AG10803 (cell line): ENCODE results near the gene LTB4R.
A peak's percentile ranks its signal among the peaks of the same experiment; 100 is the strongest.

Source experiments
- DNase-seq: peaks from one replicate; pipeline ENCODE4 v3.0.0; 2010; ENCODE audit warnings: low read depth
- H3K4me3 ChIP-seq: 2 replicates; pipeline ENCODE4 v1.5.1; 2011; ENCODE audit warnings: mild to moderate bottlenecking, low read length, control low read depth
- TF ChIP-seq, protein P1 (sequence below): conservative IDR thresholded peaks from 2 replicates; pipeline ENCODE4 v1.5.1; 2011; ENCODE audit warnings: mild to moderate bottlenecking, low read length, control low read depth, inconsistent platforms

The LTB4R gene

DNA sequence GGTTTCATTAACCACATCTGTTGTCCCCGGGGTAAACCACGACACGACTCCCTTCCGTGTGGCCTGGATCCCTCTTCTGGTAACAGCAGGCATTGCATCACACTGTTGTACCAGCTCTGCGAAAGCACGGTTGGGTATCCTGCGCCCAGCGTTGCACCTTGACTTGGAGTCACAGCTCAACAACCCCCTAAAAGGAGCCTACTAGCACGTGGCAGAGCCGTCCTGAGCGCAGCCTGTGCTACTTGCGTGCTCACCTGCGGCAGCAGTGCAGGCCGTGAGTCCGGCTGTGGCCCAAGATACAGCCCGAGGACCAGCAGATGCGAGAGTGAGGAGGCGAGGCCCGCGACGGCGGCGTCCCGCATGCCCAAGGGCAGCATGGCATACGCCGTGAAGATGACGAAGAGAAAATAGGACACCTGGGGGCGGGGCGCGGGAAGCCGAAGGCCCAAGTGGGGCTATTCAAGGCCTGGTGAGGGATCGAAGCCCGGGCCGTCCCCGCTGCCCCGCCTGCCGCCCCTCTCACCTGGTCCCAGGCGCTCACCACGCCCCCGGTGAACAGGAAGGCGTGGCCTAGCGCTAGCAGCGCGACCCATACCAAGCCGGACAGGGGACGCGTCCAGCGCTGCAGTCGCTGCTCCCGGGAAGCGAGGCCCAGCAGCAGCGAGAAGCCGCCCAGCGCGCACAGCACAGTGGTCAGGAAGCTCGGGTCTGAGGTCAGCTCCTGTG is 21.1 kb downstream of the LTB4R start:
- H3K4me3 ChIP-seq: peak overlapping the region; percentile 17; the same call in 1 of the 2 replicates
- TF ChIP-seq, protein P1, sequence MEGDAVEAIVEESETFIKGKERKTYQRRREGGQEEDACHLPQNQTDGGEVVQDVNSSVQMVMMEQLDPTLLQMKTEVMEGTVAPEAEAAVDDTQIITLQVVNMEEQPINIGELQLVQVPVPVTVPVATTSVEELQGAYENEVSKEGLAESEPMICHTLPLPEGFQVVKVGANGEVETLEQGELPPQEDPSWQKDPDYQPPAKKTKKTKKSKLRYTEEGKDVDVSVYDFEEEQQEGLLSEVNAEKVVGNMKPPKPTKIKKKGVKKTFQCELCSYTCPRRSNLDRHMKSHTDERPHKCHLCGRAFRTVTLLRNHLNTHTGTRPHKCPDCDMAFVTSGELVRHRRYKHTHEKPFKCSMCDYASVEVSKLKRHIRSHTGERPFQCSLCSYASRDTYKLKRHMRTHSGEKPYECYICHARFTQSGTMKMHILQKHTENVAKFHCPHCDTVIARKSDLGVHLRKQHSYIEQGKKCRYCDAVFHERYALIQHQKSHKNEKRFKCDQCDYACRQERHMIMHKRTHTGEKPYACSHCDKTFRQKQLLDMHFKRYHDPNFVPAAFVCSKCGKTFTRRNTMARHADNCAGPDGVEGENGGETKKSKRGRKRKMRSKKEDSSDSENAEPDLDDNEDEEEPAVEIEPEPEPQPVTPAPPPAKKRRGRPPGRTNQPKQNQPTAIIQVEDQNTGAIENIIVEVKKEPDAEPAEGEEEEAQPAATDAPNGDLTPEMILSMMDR: peak; percentile 82
- peak; percentile 64 for DNase-seq

DNA sequence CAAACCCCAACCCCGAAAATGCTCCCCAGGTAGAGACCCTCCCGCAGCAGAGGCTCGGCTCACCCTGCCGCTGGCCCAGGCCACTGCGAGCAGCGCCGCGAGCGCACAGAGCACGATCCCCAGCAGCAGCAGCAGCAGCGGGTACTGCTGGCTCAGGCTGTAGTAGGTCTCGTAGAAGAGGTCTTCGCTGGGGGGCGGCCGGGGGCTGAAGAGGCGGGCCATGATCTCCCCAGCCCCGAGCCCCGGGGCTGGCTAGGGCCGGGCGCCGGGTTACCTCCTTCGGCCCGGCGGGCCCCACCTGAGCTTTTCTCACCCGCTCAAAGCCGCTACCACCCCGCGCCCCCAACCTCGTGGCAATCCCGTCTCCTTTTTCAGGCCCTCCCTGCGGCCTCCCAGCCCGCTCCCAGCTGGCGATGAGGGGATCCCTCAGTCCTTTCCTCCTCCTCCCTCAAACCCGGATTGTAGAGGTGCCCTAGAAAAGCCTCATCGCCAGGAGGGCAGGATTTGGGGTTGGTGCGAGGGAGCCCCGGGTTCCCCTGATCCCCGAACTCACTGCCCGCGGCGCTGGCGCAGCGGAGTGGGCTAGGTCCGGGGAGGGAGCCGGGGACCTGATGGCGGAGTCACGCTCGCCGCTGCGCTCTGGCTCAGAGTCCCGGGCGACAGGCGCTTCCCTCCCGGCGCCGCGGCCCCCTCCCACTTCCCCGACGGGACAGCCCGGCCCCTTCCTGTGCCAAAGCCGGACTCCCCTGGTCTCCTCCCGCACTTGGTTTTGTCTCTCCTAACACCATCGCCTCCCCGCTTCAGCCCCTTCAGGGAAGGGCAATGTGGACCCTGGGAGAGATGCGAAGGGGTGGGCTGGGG is 23.4 kb downstream of the LTB4R start, which contains the start of gene ADCY4:
ADCY4 (minus strand) TSS at position 641 of the 861 bp plus-strand sequence; CDS start at position 222, 419 bp downstream.
- no peak for DNase-seq
- TF ChIP-seq, protein P1: no peak
- peak within 1 kb of the TSS; percentile 52 for H3K4me3 ChIP-seq

DNA sequence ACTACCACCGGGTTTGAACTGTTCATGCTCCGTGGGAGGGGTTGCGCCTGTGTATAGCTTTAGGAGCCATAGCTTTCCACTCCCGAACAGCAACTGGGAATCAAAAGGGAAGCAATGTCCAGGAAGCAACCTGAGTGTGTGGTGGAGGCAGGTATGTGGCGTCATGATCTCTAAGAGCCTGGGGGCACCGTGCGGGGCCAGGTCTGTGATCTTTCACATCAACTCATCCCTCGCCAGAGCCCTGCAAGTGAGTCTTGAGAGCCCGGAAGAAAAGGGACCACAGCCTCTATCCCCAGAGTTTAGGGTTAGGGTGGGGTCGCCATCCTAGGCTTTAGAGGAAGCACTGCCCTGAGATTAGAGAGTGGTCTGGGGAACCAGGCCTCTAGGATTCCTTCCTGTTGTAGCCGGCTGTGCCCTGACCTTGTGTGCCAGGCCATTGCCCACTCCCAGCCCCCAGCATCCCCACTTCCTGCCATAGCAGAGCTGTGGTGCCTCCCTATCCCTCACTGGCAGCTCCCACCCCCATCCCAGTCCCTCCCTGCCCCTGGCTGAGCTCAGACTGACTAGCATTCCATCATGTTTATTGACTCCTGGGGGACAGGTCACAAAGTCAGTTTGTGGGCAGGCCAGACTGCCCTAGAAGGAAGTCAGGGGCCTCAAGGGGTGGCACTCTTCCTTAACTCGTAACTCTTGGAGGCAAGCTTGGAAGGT is 24.3 kb downstream of the LTB4R start:
- no peak for DNase-seq
- TF ChIP-seq, protein P1: no peak
- H3K4me3 ChIP-seq: no peak overlapping the region

DNA sequence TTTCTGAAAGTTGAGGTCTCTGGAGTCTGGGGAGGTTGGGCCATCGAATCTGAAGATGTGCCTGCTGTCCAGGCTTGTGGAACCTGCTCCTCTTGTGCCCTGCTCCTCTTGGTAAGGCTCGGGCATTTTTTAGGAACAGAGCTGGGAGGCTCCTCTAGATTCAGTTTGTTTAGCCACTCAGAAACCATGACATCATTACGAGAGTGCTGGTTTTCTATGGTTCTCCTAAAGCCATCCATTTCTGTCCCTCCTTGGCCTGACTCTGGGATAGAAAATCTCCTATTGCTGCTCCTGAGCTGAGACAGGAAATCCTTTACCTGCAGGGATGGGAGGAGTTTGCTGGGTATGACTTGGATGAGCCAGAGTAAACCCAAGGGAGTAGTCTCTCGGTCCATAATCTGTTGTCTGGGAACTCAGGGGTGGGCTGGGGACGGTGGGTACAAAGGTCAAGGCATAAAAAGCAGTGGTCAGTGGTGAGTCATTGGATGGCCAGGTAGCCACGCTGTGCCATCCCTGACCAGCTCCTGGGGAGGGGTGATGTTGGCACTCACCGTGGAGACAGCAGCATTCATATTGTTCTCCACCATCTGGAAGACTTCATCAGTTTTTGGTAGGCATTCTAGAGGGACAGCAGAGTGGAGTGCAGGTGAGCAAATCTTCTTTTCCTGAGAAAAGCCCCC is 26.0 kb downstream of the LTB4R start:
- TF ChIP-seq, protein P1: no peak
- H3K4me3 ChIP-seq: no peak overlapping the region
- no peak for DNase-seq

DNA sequence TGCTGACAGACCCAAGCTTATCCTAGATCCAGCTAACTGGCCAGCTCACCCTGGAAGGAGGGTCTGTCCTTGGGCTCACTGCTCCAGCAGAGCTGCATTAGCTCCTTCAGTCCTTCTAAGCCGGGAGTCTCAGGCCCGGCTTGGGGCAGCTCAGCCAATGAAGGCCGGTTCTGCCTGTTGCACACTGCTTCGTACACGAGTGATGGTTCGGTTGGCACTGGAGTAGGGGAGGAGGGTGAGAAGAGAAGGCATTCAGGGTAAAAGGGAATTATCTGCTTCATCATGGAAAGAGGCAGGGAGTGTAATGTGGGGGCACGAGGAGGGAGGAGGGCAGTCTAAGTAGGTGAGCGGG is 26.5 kb downstream of the LTB4R start:
- no peak overlapping the region for H3K4me3 ChIP-seq
- DNase-seq: no peak
- TF ChIP-seq, protein P1: no peak

DNA sequence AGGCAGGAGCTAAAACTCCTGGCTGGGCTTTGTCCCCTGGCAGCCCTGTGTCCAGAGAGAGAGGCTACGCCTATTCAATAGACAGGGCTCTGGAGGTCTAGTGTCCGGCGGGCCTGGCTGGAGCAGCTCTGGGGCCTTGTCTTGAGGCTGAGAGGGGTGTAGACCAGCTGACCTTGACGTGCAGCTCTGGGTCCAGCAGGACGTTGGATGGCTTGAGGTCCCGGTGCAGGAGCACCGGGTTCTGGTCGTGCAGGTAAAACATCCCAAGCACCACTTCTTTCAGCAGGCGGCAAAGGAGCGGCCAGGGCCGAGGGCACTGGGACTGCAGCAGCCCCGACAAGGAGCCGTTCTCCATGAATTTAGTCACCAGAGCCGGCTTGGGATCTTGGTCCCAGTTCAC is 27.5 kb downstream of the LTB4R start:
- DNase-seq: no peak
- peak overlapping the region; percentile 64; the same call in 1 of the 2 replicates for H3K4me3 ChIP-seq
- TF ChIP-seq, protein P1: no peak
